Mesenchymal stem cell (in vitro differentiated cells and primary cell): ENCODE measurements around the gene DNAH8.

Source experiments
- DNase-seq: peaks from one replicate; pipeline ENCODE4 v3.0.0-alpha.2; 2013
- H2AFZ ChIP-seq: one replicate; pipeline ENCODE4 v1.6.1; 2013; ENCODE audit warnings: low read depth, mild to moderate bottlenecking, control low read depth, inconsistent platforms, low read length, moderate library complexity
- H2AK5ac ChIP-seq: 2 replicates; pipeline ENCODE4 v1.6.1; 2013; ENCODE audit warnings: low read length, moderate library complexity, mild to moderate bottlenecking, inconsistent platforms; ENCODE audit not compliant: severe bottlenecking
- H2BK120ac ChIP-seq: one replicate; pipeline ENCODE4 v1.6.1; 2013; ENCODE audit warnings: low read depth, mild to moderate bottlenecking, inconsistent platforms, low read length, moderate library complexity
- H2BK12ac ChIP-seq, 2 experiments: one replicate each; pipeline ENCODE4 v1.6.1; 2013; ENCODE audit warnings: inconsistent platforms in 2 of 2, low read length in 2 of 2, mild to moderate bottlenecking in 2 of 2, moderate library complexity in 2 of 2, control low read depth in 1 of 2
- H2BK15ac ChIP-seq: one replicate; pipeline ENCODE4 v1.6.1; 2013; ENCODE audit warnings: mild to moderate bottlenecking, low read depth, inconsistent platforms; ENCODE audit not compliant: poor library complexity, severe bottlenecking
- H2BK5ac ChIP-seq: 2 replicates; pipeline ENCODE4 v1.6.1; 2013; ENCODE audit warnings: low read depth, mild to moderate bottlenecking, low read length, control low read depth, inconsistent platforms; ENCODE audit not compliant: poor library complexity, severe bottlenecking
- H3K14ac ChIP-seq, 2 experiments: one replicate each; pipeline ENCODE4 v1.6.1; 2013; ENCODE audit warnings: inconsistent platforms in 2 of 2, low read length in 2 of 2, control low read depth in 1 of 2, mild to moderate bottlenecking in 1 of 2, moderate library complexity in 1 of 2
- H3K18ac ChIP-seq, 2 experiments: one replicate each; pipeline ENCODE4 v1.6.1; 2013; ENCODE audit warnings: inconsistent platforms in 2 of 2, low read length in 2 of 2, control low read depth in 1 of 2, low read depth in 1 of 2, mild to moderate bottlenecking in 1 of 2
- H3K23ac ChIP-seq, 2 experiments: one replicate each; pipeline ENCODE4 v1.6.1; 2013; ENCODE audit warnings: inconsistent platforms in 2 of 2, low read length in 2 of 2, mild to moderate bottlenecking in 2 of 2, moderate library complexity in 2 of 2, control low read depth in 1 of 2
- H3K27ac ChIP-seq: 2 replicates; pipeline ENCODE4 v1.5.1; 2013; ENCODE audit warnings: mild to moderate bottlenecking, moderate library complexity, low read length, control low read depth, inconsistent platforms; ENCODE audit not compliant: poor library complexity, severe bottlenecking
- H3K27me3 ChIP-seq, 2 experiments: 2 replicates each; pipeline versions ENCODE4 v1.6.1 to v1.7.0; 2013; ENCODE audit warnings: low read length in 2 of 2, mild to moderate bottlenecking in 2 of 2, moderate library complexity in 2 of 2, control low read depth in 1 of 2, inconsistent platforms in 1 of 2; ENCODE audit not compliant: control insufficient read depth in 1 of 2, insufficient read depth in 1 of 2
- H3K36me3 ChIP-seq, 2 experiments: 2 replicates each; pipeline versions ENCODE4 v1.6.1 to v1.7.0; 2013; ENCODE audit warnings: low read length in 2 of 2, control low read depth in 1 of 2, inconsistent platforms in 1 of 2, low read depth in 1 of 2, mild to moderate bottlenecking in 1 of 2; ENCODE audit not compliant: insufficient read depth in 2 of 2, control insufficient read depth in 1 of 2
- H3K4ac ChIP-seq, 2 experiments: one replicate each; pipeline ENCODE4 v1.6.1; 2013; ENCODE audit warnings: inconsistent platforms in 2 of 2, low read length in 2 of 2, mild to moderate bottlenecking in 2 of 2, moderate library complexity in 2 of 2, control low read depth in 1 of 2, low read depth in 1 of 2
- H3K4me1 ChIP-seq: 2 replicates; pipeline ENCODE4 v1.6.1; 2013; ENCODE audit warnings: low read depth, low read length, control low read depth; ENCODE audit not compliant: control insufficient read depth, insufficient read depth
- H3K4me2 ChIP-seq: 2 replicates; pipeline ENCODE4 v1.6.1; 2013; ENCODE audit warnings: low read length, mild to moderate bottlenecking, inconsistent platforms; ENCODE audit not compliant: poor library complexity, severe bottlenecking
- H3K4me3 ChIP-seq, 2 experiments: 2 replicates each; pipeline versions ENCODE4 v1.5.1 to v1.7.0; 2013; ENCODE audit warnings: low read length in 2 of 2, mild to moderate bottlenecking in 2 of 2, control low read depth in 1 of 2, low read depth in 1 of 2; ENCODE audit not compliant: insufficient read depth in 1 of 2
- H3K79me1 ChIP-seq: replicated peaks from 2 replicates; pipeline ENCODE4 v1.6.1; 2013; ENCODE audit warnings: mild to moderate bottlenecking, control low read depth, low read length, inconsistent platforms; ENCODE audit not compliant: poor library complexity, severe bottlenecking
- H3K9ac ChIP-seq: 2 replicates; pipeline ENCODE4 v1.7.0; 2013; ENCODE audit warnings: mild to moderate bottlenecking, low read length, moderate library complexity
- H3K9me3 ChIP-seq: 2 replicates; pipeline ENCODE4 v1.7.0; 2013; ENCODE audit warnings: mild to moderate bottlenecking, low read length; ENCODE audit not compliant: control insufficient read depth
- H4K8ac ChIP-seq: one replicate; pipeline ENCODE4 v1.6.1; 2013; ENCODE audit warnings: inconsistent platforms, mild to moderate bottlenecking, low read length, moderate library complexity
- H4K91ac ChIP-seq: one replicate; pipeline ENCODE4 v1.6.1; 2013; ENCODE audit warnings: mild to moderate bottlenecking, low read length, inconsistent platforms
- WGBS: methylation state at CpG from one replicate; pipeline ENCODE4 v1.1.7; 2013; ENCODE audit warnings: mixed read lengths; 5-methylcytosine and 5-hydroxymethylcytosine counted together

Gene DNAH8

GRCh38 chr6:38846844-38847243 is 131.7 kb downstream of the DNAH8 start:
- H3K79me1 ChIP-seq: no peaks in the 10 kb centered on the region
- H3K36me3 ChIP-seq: no peaks in the 10 kb centered on the region
- no peak overlapping the region for H2AK5ac ChIP-seq
- no peak overlapping the region for H4K91ac ChIP-seq
- H2BK15ac ChIP-seq: no peak overlapping the region
- no peak overlapping the region for H3K18ac ChIP-seq
- no peak overlapping the region for H3K14ac ChIP-seq
- peaks cover 0 to 11% of the 10 kb centered on the region in 2 experiments for H3K27me3 ChIP-seq
- no peak overlapping the region for H3K9ac ChIP-seq
- peak; percentile 2 for DNase-seq
- 67% methylated on average over 1 of the region's 1 CpG for WGBS
- no peak overlapping the region for H3K4me3 ChIP-seq
- H3K9me3 ChIP-seq: no peaks in the 10 kb centered on the region
- no peak overlapping the region for H2BK5ac ChIP-seq
- H3K4me2 ChIP-seq: no peak overlapping the region
- no peak overlapping the region for H4K8ac ChIP-seq
- no peaks in the 10 kb centered on the region for H3K4me1 ChIP-seq
- no peak overlapping the region for H2BK12ac ChIP-seq
- no peak overlapping the region for H3K27ac ChIP-seq
- H3K23ac ChIP-seq: no peak overlapping the region
- H2AFZ ChIP-seq: no peak overlapping the region
- no peak overlapping the region for H2BK120ac ChIP-seq
- no peak overlapping the region for H3K4ac ChIP-seq

- 100% methylated on average over 2 of the region's 2 CpGs for WGBS
- Histone ChIP-seq H3K23ac (no peak overlapping the region), H3K4me2 (no peak overlapping the region), H2BK15ac (no peak overlapping the region), H2BK5ac (no peak overlapping the region), H2BK12ac (no peak overlapping the region), H3K4ac (no peak overlapping the region), H2AK5ac (no peak overlapping the region), H3K4me1 (no peaks in the 10 kb centered on the region), H3K27ac (no peak overlapping the region), H4K91ac (no peak overlapping the region), H2AFZ (no peak overlapping the region), H4K8ac (no peak overlapping the region), H3K9me3 (no peaks in the 10 kb centered on the region), H3K18ac (no peak overlapping the region), H3K4me3 (no peak overlapping the region), H3K9ac (no peak overlapping the region), H3K79me1 (no peaks in the 10 kb centered on the region), H2BK120ac (no peak overlapping the region), H3K14ac (peak overlapping the region in 1 of 2 experiments; percentile 9), H3K27me3 (peaks cover 0 to 11% of the 10 kb centered on the region in 2 experiments), H3K36me3 (no peaks in the 10 kb centered on the region)
- DNase-seq: no peak
These were observed 132.4 kb downstream of the DNAH8 start for GRCh38 chr6:38847497-38847896.

- no peak for DNase-seq
- Histone ChIP-seq H3K4ac (no peak overlapping the region), H3K36me3 (no peaks in the 10 kb centered on the region)
These were observed 133.6 kb downstream of the DNAH8 start for GRCh38 chr6:38848760-38849159.

GRCh38 chr6:38852215-38852614 is 137.1 kb downstream of the DNAH8 start:
- Histone ChIP-seq H3K18ac (no peak overlapping the region), H3K4ac (no peak overlapping the region), H3K79me1 (no peaks in the 10 kb centered on the region), H3K9me3 (no peaks in the 10 kb centered on the region), H2AFZ (no peak overlapping the region), H3K23ac (no peak overlapping the region), H3K27me3 (peaks cover 0 to 16% of the 10 kb centered on the region in 2 experiments), H4K91ac (no peak overlapping the region), H3K4me2 (no peak overlapping the region), H2BK5ac (no peak overlapping the region), H2BK15ac (no peak overlapping the region), H3K4me3 (no peak overlapping the region), H2BK12ac (no peak overlapping the region), H3K36me3 (no peaks in the 10 kb centered on the region), H4K8ac (no peak overlapping the region), H2BK120ac (no peak overlapping the region), H3K9ac (no peak overlapping the region), H3K27ac (no peak overlapping the region), H3K14ac (no peak overlapping the region), H2AK5ac (no peak overlapping the region), H3K4me1 (no peaks in the 10 kb centered on the region)
- no peak for DNase-seq
- WGBS: 82% methylated on average over 3 of the region's 3 CpGs

More at GRCh38 chr6:38848760-38849159, 133.6 kb downstream of the DNAH8 start:
- Histone ChIP-seq H3K79me1 (no peaks in the 10 kb centered on the region), H2BK5ac (no peak overlapping the region), H3K9ac (no peak overlapping the region), H2BK15ac (no peak overlapping the region), H3K18ac (no peak overlapping the region), H3K4me2 (no peak overlapping the region), H4K91ac (no peak overlapping the region), H3K9me3 (no peaks in the 10 kb centered on the region), H2AK5ac (no peak overlapping the region), H2BK12ac (no peak overlapping the region), H3K14ac (no peak overlapping the region), H3K4me3 (no peak overlapping the region), H3K4me1 (no peaks in the 10 kb centered on the region), H3K27ac (no peak overlapping the region), H3K27me3 (peaks cover 0 to 11% of the 10 kb centered on the region in 2 experiments), H2AFZ (no peak overlapping the region), H2BK120ac (no peak overlapping the region), H3K23ac (no peak overlapping the region), H4K8ac (no peak overlapping the region)
- WGBS: 90% methylated on average over 2 of the region's 2 CpGs
